Effector CD8-positive, alpha-beta T cell (primary cell): Measurements from ENCODE around the gene SEPTIN8.

ENCODE experiments used
- DNase-seq: peaks from one replicate; lab custom pipeline; 2025; lab: John Stamatoyannopoulos, UW

The SEPTIN8 gene

GRCh38 chr5:132764671-132765238 lies 12.3 kb downstream of the SEPTIN8 start:
- DNase-seq: no peak

- no peak for DNase-seq
Measured at GRCh38 chr5:132764051-132764450, 13.0 kb downstream of the SEPTIN8 start.

GRCh38 chr5:132763181-132764036 lies 13.6 kb downstream of the SEPTIN8 start:
- DNase-seq: no peak

- DNase-seq: no peak
Measured at GRCh38 chr5:132762246-132763000, 14.6 kb downstream of the SEPTIN8 start.

DNA sequence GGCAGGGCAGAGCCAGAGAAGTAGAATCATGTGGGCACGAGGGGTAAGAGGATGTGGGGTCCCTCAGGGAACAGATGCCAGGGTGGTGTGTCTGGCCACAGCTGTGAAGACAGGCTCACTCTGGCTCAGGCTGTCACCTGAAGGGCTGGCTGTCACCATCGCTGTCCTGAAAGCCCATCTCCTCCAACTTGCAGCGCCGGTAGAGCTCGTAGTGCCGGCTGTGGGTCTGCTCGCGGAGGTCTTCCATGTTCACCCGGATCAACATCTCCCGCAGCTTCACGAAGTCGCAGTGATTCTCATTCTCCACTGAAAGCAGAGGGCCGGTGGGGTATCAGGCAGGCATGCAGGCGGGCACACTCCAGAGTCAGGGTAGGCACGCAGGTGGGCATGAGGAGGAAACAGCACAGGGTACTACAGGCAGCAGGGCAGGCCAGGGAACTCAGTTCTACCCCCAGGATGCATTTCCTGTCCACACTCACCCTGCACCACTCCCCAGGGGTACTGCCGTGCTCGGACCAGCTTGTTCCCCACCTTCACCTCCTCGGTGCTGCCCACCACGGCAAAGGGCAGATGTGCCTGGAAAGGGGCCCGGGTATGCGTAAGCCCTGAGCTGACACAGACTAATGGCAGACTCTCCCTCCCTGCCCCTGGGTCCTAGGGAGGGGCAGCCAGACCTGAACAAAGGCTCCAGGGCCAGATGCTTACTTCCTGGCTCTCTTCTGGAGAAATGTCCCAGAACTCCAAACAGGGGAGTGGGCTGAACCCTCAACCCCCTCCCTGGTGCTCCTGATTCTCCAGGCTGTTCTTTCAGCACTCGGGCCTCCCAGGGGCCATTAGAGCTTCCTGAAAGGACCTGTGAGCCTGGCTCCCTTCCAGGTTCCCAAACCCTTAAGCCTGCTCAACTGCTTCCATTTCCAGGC lies 15.5 kb downstream of the SEPTIN8 start:
- DNase-seq: no peak

- no peak for DNase-seq
Measured at GRCh38 chr5:132760601-132761317, 16.3 kb downstream of the SEPTIN8 start.

DNA sequence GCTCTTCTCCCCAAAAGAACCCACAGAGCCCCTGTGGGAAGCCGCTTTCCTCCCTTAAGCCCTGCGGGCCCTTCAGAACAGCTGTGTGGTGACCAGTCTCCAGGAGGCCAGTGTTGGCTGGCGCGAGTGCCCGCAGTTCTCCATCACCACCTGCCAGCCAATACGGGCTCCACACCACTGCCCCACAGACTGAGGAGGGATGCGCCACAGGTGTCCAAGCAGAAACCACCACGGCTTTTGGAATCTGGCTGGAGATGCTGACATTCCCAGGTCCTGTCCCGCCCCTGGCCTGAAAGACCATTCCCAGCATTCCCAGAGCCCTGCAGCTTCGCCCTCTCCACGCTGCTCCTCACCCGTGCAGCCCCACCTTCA lies 17.0 kb downstream of the SEPTIN8 start:
- DNase-seq: no peak

- no peak for DNase-seq
Measured at GRCh38 chr5:132759114-132760048, 17.7 kb downstream of the SEPTIN8 start.

DNA sequence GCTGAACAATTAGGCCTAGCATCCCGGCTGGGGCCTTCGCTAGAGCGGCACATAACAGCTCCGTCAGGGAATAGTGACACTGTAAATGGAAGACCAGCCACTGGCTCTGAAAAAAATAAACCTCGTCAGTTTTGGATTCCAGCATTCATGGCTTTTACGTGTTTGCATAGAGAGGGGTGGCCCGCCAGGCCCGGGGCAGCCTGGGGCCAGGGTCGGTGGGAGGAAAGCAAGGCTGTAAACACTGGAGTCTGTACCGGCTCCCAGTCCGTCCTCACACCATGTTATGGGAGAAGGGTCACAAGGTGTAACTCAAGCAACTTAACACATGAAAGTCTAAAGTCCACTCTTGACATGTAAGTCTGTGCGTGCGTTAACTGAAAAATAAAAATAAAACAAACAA lies 18.6 kb downstream of the SEPTIN8 start:
- DNase-seq: no peak

GRCh38 chr5:132756542-132756941 lies 20.5 kb downstream of the SEPTIN8 start:
- no peak for DNase-seq

GRCh38 chr5:132754947-132755346 lies 22.1 kb downstream of the SEPTIN8 start:
- no peak for DNase-seq

DNA sequence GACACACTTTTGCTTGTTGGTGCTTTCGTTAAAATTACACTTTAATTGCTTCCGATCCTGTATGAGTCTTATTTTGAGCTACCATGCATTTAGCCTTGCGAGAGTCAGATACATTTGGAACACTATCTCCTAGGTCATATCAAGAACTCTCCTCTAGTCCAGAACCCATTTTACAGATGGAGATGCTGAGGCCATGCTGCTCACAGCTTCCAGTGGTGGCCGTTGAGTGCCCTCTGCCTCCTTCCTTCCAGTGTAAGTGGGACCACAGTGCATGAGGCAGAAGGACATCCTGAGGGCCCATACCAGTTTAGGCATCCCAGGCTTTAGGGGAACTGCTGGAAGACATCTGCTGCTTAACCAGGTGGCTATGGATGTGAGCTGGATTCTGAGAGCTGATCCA lies 22.9 kb downstream of the SEPTIN8 start:
- no peak for DNase-seq

DNA sequence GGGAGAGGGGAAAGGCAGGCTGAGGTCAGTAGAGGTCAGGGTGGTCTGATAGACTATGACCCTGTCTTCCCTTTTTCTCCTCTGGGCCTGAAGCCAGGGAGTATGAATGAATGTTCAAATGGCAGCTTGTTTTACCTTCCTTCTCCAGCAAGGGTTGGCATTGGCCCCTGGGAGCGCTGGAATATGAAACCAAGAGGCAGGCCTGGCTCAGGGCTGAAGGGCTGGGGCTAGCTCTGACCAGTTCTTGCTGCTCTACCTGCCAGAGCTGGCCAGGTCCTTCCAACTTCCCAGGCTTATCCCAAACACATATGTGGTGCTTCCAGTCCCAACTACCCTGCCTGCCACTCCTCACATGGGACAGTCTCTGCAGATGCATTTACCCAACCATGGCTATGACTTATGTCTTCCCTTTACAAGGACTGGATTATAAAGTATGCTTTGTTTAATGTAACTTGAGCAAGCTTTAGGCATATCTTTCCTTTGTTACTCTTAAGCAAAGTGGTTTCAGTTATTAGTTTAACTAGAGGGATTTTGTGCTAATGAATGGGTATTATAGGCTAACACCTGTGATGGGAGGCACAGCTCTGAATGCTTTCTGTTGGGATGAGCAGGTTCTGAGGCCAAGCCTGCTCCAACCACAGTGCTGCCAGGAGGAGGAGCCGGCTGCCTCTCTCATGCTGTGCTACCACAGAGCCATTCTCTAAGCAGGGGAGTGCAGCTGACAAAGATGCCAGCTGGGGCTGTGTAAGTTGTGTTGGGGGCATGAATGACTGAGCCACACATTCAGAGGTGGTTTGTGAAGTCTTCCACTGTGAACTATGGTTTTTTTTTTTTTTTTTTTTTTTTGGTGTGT lies 23.7 kb downstream of the SEPTIN8 start:
- no peak for DNase-seq

DNA sequence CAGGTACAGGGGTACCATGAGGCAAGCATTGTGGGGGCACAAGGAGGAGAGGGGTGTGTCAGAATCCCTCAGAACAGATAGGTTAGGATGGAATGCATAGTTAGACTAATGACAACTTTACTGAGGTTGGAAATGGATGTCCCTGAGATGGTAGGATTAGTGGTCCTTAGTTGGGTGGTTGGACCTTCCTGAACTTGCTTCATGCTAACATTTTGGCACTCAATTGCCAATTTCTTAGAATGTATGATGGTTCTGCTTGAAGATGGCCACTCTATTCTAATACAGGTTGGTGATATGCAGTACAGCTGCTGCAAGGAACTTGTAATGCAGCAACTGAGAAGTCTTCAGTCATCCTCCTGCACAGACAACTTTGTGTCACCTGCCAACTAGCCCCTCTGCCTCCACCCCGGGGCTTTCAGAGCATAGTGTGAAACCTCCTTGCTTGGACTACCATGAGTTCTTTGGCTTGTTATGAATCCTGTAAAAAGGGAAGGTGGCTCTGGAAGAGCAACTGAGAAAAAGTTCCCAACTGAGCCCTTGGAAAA lies 24.4 kb downstream of the SEPTIN8 start:
- no peak for DNase-seq

DNA sequence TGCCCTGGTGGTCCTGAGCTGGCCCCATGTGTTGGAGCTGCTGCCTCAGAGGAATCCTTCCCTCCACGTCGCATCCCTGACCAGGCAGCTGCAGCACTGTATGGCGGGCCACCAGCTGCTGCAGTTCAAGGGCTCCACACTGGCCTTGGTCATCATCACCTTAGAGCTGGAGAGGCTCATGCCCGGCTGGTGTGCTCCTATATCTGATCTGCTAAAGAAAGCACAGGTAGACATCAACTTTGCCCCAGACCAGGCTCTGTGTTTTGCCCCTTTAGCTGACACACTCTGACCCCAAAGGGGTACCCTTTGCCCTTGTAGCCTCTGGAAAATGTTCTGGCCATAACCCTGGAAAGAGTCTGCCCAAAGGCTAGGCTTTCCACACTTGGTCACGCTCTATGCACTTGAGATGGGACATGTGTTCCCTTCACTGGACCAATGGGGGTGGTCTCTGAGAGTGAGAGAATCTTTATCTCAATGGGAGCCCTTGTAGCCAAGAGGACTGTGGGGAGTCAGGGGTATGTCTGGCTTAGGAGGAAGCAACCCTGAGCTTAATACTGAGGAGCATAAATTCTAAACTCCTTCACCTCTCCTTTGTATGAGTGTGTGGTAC lies 25.0 kb downstream of the SEPTIN8 start:
- no peak for DNase-seq

- no peak for DNase-seq
Measured at GRCh38 chr5:132751444-132751843, 25.6 kb downstream of the SEPTIN8 start.

DNA sequence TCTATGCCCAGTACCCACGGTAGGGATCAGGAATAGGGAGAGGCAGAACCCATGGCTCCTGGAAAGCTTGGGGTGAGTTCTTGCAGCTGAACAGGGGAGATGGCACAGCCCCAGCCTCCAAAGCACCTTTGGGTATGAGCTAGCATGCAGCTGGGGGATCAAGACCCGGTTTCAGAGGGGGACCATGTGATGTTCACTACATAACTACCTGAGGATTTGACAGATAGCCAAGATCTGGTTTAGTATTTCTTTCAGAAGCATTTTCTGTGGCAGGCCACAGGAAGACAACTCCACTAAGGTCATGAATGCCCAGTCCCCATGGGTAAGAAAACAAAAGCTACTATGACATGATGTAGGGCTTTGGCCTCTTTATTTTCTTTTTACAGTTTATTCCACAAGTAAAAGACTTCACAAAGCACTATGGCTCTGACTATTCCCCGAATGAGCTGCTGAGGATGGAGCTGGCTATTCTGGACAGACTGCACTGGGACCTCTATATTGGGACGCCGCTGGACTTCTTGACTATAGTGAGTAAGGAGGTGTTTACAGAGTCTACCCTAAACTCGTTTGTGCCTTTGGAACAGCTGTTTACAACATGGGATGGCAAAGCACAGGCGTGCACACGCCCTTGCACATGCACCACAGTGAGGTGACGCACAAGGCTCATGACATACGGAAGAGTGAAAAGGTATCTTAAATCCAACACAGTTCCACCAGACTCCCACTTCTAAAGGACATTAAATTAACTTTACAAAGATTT lies 26.4 kb downstream of the SEPTIN8 start:
- DNase-seq: no peak

DNA sequence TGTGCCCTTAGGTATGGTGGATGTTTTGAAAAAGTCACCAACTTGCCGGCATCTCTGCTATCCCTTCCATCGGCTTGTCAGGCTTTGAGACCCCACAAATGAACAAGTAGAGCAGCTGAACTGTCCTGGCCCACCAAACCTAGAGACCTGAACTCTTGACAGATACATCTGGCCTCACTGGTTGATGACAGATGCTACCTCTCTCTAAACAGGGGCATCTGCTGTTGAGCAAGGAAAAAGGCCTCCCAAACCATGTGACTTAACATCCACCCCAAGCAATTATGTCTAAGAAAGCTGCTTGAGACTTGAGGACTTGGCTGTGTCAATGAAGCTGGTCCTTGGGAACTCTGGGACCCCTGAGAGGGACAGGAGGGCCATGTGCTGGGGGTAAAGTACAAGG lies 27.5 kb downstream of the SEPTIN8 start:
- DNase-seq: no peak
